Measurements from ENCODE around the gene LUC7L.

DNA sequence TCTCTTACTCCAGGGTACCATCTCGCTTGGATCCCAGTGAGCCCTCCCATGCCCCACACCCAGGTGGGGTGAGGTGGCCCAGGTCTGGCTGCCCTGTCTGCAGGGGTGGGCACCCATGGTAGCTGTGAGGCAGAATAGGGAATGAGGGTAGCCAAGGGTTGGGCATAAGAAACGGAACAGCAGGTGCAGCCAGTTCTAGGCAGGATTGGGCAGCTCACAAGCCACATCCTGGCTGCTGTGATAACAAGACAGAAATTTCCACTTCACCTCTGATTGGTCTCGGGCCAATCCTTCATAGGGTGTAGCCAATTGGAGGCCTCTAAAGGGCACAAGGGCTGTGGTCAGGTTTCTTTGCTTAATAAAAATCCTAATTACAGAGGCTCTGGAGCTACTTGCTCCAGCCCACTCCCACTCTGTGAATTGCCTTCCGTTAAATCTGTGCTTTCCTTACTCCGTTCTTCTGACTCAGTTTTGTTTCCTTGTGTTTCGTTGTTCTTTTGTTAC lies 49.7 kb upstream of the LUC7L start:
- TF ChIP-seq, protein P1, sequence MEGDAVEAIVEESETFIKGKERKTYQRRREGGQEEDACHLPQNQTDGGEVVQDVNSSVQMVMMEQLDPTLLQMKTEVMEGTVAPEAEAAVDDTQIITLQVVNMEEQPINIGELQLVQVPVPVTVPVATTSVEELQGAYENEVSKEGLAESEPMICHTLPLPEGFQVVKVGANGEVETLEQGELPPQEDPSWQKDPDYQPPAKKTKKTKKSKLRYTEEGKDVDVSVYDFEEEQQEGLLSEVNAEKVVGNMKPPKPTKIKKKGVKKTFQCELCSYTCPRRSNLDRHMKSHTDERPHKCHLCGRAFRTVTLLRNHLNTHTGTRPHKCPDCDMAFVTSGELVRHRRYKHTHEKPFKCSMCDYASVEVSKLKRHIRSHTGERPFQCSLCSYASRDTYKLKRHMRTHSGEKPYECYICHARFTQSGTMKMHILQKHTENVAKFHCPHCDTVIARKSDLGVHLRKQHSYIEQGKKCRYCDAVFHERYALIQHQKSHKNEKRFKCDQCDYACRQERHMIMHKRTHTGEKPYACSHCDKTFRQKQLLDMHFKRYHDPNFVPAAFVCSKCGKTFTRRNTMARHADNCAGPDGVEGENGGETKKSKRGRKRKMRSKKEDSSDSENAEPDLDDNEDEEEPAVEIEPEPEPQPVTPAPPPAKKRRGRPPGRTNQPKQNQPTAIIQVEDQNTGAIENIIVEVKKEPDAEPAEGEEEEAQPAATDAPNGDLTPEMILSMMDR (IDR thresholded peaks at IDR 0.05), result no peak
- TF ChIP-seq POLR2A (IDR thresholded peaks at IDR 0.05) (no peak), POLR2AphosphoS5 (IDR thresholded peaks at IDR 0.05) (peak in 1 of 3 donors; percentile 47)
